ENCODE results near the gene SSC4D. TPM values are rescaled to one million over a fixed set of nuclear protein-coding genes. Genes with fewer than 3 reads are reported as not detected.

SSC4D gene
- total and polyA plus RNA-seq, 9 of the 15 experiments (the other 6 are each of a cell fraction or from before 2014, with no cell fraction given): 0.06 to 1.1 (median 0.85) TPM; not detected in 1

- POLR2A ChIA-PET: interaction anchor here (0.6 to 1.8 kb wide), 8 partner anchors 9 to 115 kb away, joined by 3 to 6 read pairs (median 4); partner anchors contain the start of genes SSC4D and YWHAG
- no peaks in the 10 kb centered on the region for H3K9me1 ChIP-seq (ENCODE audit: control insufficient read depth, insufficient read depth, low read length)
- H4K20me1 ChIP-seq (replicated peaks; ENCODE audit: control insufficient read depth, insufficient read depth, low read length): no peaks in the 10 kb centered on the region
- peak overlapping the region; percentile 53 for H3K4me3 ChIP-seq
- peak; percentile 98 to 99 (median 99) for DNase-seq (ENCODE audit: extremely low read depth in 1 of 4, low spot score in 3 of 4)
- FAIRE-seq: peak; percentile 85
- no peaks in the 10 kb centered on the region for H3K27me3 ChIP-seq (ENCODE audit: control insufficient read depth in 2 of 2, insufficient read depth in 2 of 2, low read length in 2 of 2)
- peak overlapping the region; percentile 86 for H3K4me2 ChIP-seq (ENCODE audit: insufficient read depth, low read length)
- CTCF ChIA-PET (ENCODE audit: low intra/inter-chr PET ratio): no interaction called here
- no peaks in the 10 kb centered on the region for H3K9me3 ChIP-seq (replicated peaks; ENCODE audit: control insufficient read depth, insufficient read depth, low read depth, low read length)
- peak overlapping the region; percentile 94 for H2AFZ ChIP-seq (ENCODE audit: low read depth, low read length)
- H3K9ac ChIP-seq (ENCODE audit: insufficient read depth in 1 of 2, low read depth in 2 of 2, low read length in 2 of 2): peak overlapping the region; percentile 87 to 91
- H3K27ac ChIP-seq (ENCODE audit: extremely low read depth, low read depth, low read length): peak overlapping the region; percentile 96
- intact Hi-C loops (cut with micrococcal nuclease): loop anchor here (2.0 kb wide), 1 partner anchor 35 kb away; the partner anchor contains the start of gene YWHAG
- in situ Hi-C loops (cut with MboI): no loop called here
- BruUV-seq (replicated peaks): no TSS peak
- H3K4me1 ChIP-seq (replicated peaks in 1 of 2; ENCODE audit: control insufficient read depth in 2 of 2, insufficient read depth in 2 of 2, low read length in 2 of 2): peaks cover 51 to 74% of the 10 kb centered on the region in 2 experiments
- WGBS (ENCODE audit: insufficient coverage, low coverage, missing lambda C conversion rate): 1% methylated on average over 90 of the region's 99 CpGs
- peaks cover 12% of the 10 kb centered on the region for H3K79me2 ChIP-seq (ENCODE audit: control insufficient read depth, insufficient read depth, low read length)
- peak; percentile 84 for ATAC-seq
- no peaks in the 10 kb centered on the region for H3K36me3 ChIP-seq (ENCODE audit: control insufficient read depth, insufficient read depth, low read length)
- TF ChIP-seq ZBTB2 (IDR thresholded peaks at IDR 0.05) (no peak), RBM25 (IDR thresholded peaks at IDR 0.05; ENCODE audit: low read depth, low read length, severe bottlenecking) (peak; percentile 35), HOMEZ (CRISPR knock-in tag; IDR thresholded peaks at IDR 0.05) (no peak), SRSF9 (IDR thresholded peaks at IDR 0.05; ENCODE audit: borderline replicate concordance, low read depth, low read length) (no peak), HMGN3 (IDR thresholded peaks at IDR 0.05; ENCODE audit: borderline replicate concordance, extremely low read depth, insufficient read length, low read depth, low read length) (peak; percentile 89), KAT7 (CRISPR knock-in tag; IDR thresholded peaks at IDR 0.05; ENCODE audit: borderline replicate concordance) (peak; percentile 66; the same call in 1 of the 2 replicates), NR2F6 (CRISPR knock-in tag; IDR thresholded peaks at IDR 0.05) (no peak), ZNF197 (CRISPR knock-in tag; IDR thresholded peaks at IDR 0.05; ENCODE audit: low read depth) (peak; percentile 78; the same call in 1 of the 2 replicates), NFIX (CRISPR knock-in tag; IDR thresholded peaks at IDR 0.05; ENCODE audit: low read depth) (no peak), CGGBP1 (CRISPR knock-in tag; IDR thresholded peaks at IDR 0.05) (no peak), SMC3 (conservative IDR thresholded peaks at IDR 0.05; ENCODE audit: insufficient read depth, low read depth, low read length) (no peak), BRD9 (IDR thresholded peaks at IDR 0.05; ENCODE audit: low read depth, partially characterized antibody) (no peak), ZNF444 (CRISPR knock-in tag; IDR thresholded peaks at IDR 0.05) (no peak), CREB3L1 (IDR thresholded peaks at IDR 0.05; ENCODE audit: borderline replicate concordance, low read depth) (peak; percentile 89)
Observed at GRCh38 chr7:76393116-76394031, 16.1 kb downstream of the SSC4D start.

Measured in K562 (cell line).